Measurements from ENCODE around the gene MACROD2.

Gene MACROD2

DNA sequence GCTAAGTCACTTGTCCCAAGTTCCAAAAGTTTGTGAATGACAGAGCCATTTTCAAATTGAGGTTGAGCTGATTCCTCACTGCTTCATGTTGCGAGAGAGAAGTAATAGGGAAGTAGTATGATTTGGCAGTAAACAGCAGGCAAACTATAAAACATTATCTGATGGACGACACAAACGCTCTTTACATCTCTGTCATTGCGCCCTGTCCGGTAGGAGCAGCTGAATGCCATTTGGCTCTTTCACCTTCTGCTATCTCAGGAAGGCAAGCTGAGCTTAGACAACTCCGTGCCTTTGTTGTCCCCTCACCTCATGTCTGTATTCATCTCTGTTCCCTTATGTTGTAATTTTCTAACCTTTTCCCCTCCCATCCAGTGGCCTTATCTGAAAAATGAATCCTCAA, 782.8 kb downstream of the MACROD2 start:
- no peak for DNase-seq (ENCODE audit: low spot score)
- TF ChIP-seq, protein P1, sequence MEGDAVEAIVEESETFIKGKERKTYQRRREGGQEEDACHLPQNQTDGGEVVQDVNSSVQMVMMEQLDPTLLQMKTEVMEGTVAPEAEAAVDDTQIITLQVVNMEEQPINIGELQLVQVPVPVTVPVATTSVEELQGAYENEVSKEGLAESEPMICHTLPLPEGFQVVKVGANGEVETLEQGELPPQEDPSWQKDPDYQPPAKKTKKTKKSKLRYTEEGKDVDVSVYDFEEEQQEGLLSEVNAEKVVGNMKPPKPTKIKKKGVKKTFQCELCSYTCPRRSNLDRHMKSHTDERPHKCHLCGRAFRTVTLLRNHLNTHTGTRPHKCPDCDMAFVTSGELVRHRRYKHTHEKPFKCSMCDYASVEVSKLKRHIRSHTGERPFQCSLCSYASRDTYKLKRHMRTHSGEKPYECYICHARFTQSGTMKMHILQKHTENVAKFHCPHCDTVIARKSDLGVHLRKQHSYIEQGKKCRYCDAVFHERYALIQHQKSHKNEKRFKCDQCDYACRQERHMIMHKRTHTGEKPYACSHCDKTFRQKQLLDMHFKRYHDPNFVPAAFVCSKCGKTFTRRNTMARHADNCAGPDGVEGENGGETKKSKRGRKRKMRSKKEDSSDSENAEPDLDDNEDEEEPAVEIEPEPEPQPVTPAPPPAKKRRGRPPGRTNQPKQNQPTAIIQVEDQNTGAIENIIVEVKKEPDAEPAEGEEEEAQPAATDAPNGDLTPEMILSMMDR (IDR thresholded peaks at IDR 0.05; ENCODE audit: extremely low read depth, missing control alignments): no peak

DNA sequence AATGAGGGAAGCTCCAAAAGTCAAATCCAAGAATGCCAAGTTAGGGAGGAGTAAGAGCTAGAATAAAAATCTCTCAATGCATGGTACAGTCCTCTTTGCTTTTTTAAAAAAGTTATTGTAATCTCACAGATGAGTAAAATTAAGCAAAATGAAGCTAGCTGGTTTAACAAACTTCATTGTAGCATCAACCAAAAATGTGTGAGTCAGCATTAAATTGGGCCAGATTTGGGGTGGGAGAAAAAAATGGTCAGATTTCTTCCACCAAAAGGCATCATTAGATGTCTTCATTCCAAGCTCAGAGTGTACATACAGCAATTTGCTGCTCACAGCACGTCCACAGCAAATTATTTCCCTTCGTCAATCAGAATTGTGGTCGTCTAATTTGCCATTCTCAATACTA, 783.6 kb downstream of the MACROD2 start:
- DNase-seq (ENCODE audit: low spot score): no peak
- TF ChIP-seq, protein P1 (IDR thresholded peaks at IDR 0.05; ENCODE audit: extremely low read depth, missing control alignments): no peak

DNA sequence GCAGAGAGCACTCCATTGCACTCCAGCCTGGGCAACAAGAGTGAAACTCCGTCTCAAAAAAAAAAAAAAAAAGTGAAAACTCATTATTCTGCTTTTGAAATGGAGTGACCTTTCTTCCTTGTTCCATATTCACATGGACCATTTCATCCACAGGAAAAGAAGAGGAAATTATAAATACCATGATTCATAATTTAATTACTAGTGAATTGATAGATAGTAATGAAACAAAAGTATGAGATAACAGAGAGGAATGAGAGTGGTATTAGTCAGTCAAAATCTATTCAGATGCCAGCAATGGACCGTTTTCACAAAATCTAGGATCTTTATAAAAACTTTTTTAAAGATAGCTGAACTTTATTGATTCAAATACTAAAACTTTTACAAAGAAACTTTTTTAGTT, 785.2 kb downstream of the MACROD2 start:
- TF ChIP-seq, protein P1 (IDR thresholded peaks at IDR 0.05; ENCODE audit: extremely low read depth, missing control alignments): no peak
- DNase-seq (ENCODE audit: low spot score): no peak

DNA sequence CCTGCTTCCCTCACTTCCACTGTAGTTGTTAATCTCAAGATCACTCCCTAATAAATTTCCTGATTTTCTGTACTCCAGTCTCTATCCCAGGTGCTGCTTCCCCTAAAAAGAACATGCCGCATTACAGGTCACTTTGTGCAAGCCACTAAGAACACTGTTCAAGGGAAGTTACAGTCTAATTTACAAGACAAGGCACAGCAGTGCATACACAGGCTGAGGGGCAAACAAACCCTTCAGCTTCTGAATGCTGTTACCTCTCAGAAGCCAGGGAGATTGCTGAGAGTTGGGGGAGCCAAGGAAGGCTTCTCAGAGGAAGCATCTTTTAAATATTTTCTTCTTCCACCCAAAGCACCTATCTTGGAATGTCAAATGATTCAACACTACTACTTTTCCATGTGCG, 787.4 kb downstream of the MACROD2 start:
- TF ChIP-seq, protein P1 (IDR thresholded peaks at IDR 0.05; ENCODE audit: extremely low read depth, missing control alignments): no peak
- no peak for DNase-seq (ENCODE audit: low spot score)

DNA sequence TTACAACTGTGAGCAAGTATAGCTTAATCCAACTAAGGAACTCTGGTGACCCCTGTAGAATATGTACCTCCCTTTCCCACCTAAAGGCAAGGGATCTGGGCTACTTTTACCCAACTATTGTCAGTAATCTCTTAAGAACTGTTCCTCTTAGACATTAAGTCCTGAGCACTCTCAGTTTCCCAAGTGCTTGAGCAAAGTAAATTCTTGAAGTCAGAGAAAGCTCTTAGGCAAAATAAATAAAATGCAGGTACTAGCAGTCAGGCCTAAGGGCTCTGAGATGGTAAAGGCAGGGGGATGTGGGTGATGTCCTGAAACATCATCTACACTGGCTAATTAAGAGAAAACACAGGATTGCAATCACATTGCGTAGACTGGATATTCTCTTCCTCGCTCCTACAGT, 788.5 kb downstream of the MACROD2 start:
- DNase-seq (ENCODE audit: low spot score): no peak
- TF ChIP-seq, protein P1 (IDR thresholded peaks at IDR 0.05; ENCODE audit: extremely low read depth, missing control alignments): no peak

DNA sequence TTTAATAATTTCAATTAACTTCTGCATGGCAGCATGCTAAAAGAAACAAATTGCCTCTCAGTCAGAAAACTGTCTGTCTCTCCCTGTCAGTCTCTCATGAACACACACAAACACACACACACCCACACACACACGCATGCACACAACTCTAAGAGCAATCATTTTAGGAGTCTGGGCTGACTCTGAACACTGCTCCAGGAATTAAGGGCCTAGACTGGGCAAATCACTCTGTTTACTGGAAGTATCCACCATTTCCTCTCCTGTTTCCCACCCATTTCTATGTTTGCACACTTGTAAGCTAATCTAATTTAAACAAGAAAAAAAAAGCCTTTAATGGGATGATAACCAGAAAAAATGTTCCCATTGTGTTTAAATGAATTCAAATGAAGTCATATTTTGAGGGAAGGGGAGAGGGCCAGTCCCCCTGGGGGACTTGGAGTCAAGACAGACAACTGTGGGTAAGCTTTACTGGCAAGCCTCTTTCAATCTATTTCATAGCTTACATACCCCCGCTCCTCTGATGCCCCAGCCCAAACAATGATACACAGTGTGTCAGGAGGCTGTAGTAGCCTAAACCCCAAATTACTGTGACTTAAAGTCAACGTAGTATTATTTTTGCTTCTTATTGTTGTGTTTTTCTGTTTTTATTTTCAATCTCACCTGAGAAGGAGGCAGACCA, 789.9 kb downstream of the MACROD2 start:
- TF ChIP-seq, protein P1 (IDR thresholded peaks at IDR 0.05; ENCODE audit: extremely low read depth, missing control alignments): no peak
- DNase-seq (ENCODE audit: low spot score): no peak

DNA sequence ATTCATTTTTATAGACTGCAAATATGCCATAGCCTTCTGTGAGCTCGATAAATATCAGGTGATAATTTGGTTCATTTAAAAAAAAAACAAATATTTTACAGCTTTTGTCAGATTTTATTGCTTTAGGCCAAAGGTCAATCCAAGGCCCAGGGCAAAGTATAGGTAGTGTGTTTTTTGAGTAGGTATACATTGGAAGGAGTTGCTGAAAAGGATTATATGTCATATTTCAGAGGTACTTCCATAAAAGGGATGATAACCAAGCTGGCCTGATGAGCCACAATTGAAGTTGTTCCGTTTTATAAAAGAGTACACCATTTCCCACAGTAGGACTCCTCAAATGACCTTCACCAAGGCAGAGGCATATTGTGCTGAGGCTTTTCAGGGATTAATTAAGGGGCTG, 794.9 kb downstream of the MACROD2 start:
- TF ChIP-seq, protein P1 (IDR thresholded peaks at IDR 0.05; ENCODE audit: extremely low read depth, missing control alignments): no peak

More for the DNA sequence above, 794.9 kb downstream of the MACROD2 start:
- no peak for DNase-seq (ENCODE audit: low spot score)
